ENCODE measurements around the gene MT1E. TPM values are rescaled to one million over a fixed set of nuclear protein-coding genes. Genes with fewer than 3 reads are reported as not detected.
"Not testable (repeated sequence)": the region's sequence is repeated elsewhere in the genome, so short reads cannot be mapped to it uniquely, and the experiment has no call there.

The MT1E gene
- total RNA-seq, 3 donors from 2014 or later: 49.1 to 122 (median 71.4) TPM

- Mint-ChIP-seq H3K4me3 (peak overlapping the region; percentile 92), H3K9me3 (no peaks in the 10 kb centered on the region), H3K27me3 (ENCODE audit: low read depth) (no peaks in the 10 kb centered on the region), H3K36me3 (ENCODE audit: insufficient read depth) (no peaks in the 10 kb centered on the region), H3K4me1 (ENCODE audit: low read depth) (peaks cover 76% of the 10 kb centered on the region)
- DNase-seq (no peak), ATAC-seq (no peak)
Observed at GRCh38 chr16:56611281-56611833, 14.2 kb upstream of the MT1E start.

DNA sequence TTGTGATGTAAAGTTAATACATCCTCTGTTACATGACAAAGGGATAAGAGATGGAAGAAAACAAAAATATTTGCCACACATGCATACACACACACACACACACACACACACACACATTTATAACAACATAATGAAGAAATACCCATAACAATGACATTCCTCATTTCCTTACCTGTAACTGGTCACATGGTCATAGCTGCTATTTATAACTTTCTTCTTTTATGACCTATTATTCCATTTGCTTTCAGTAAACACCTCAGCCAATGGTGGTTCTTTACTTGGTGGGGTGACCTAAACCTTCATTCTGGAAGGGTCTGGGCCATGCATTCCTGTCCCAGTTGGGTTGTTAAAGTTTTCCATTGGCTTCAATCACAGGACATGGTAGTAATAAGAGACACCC, 11.9 kb upstream of the MT1E start:
- no peaks in the 10 kb centered on the region for H3K9me3 Mint-ChIP-seq
- ATAC-seq (no peak), DNase-seq (no peak)
- peaks cover 69% of the 10 kb centered on the region for H3K4me1 Mint-ChIP-seq (ENCODE audit: low read depth)
- H3K36me3 Mint-ChIP-seq (ENCODE audit: insufficient read depth): no peaks in the 10 kb centered on the region
- H3K27me3 Mint-ChIP-seq (ENCODE audit: low read depth): peaks cover 18% of the 10 kb centered on the region
- H3K4me3 Mint-ChIP-seq: no peak overlapping the region

DNA sequence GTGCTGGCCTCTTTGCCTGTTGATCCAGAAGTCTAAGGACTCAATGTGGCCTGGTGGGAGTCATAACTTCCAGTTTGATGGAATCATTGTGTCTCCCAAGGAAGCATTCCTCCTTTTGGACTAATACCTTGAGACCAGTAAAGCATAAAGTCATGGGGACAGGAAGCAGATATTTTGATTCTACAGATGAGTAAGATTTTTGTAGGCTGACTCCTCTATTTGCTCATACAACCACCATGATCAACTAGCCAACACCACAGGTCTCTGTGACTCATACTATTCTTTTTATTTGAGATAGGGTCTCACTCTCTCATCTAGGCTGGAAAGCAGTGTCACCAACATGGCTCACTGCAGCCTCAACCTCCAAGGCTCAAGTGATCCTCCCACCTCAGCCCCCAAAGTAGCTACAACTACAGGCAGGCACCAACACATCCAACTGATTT, 11.0 kb upstream of the MT1E start:
- ATAC-seq: peak; percentile 74 to 80
- Mint-ChIP-seq H3K4me3 (peak overlapping the region; percentile 38), H3K36me3 (ENCODE audit: insufficient read depth) (no peaks in the 10 kb centered on the region), H3K27me3 (ENCODE audit: low read depth) (peaks cover 21% of the 10 kb centered on the region), H3K9me3 (no peaks in the 10 kb centered on the region), H3K4me1 (ENCODE audit: low read depth) (peaks cover 62% of the 10 kb centered on the region)
- DNase-seq: no peak

GRCh38 chr16:56615353-56615752, 10.2 kb upstream of the MT1E start:
- no peaks in the 10 kb centered on the region for H3K36me3 Mint-ChIP-seq (ENCODE audit: insufficient read depth)
- peaks cover 55% of the 10 kb centered on the region for H3K4me1 Mint-ChIP-seq (ENCODE audit: low read depth)
- ATAC-seq: no peak
- H3K4me3 Mint-ChIP-seq: no peak overlapping the region
- no peak for DNase-seq
- H3K27me3 Mint-ChIP-seq (ENCODE audit: low read depth): peaks cover 21% of the 10 kb centered on the region
- no peaks in the 10 kb centered on the region for H3K9me3 Mint-ChIP-seq

GRCh38 chr16:56616608-56617211, 8.9 kb upstream of the MT1E start:
- Mint-ChIP-seq H3K27me3 (ENCODE audit: low read depth) (peaks cover 21% of the 10 kb centered on the region), H3K36me3 (ENCODE audit: insufficient read depth) (no peaks in the 10 kb centered on the region), H3K4me1 (ENCODE audit: low read depth) (peaks cover 41% of the 10 kb centered on the region), H3K4me3 (no peak overlapping the region), H3K9me3 (no peaks in the 10 kb centered on the region)
- DNase-seq (no peak), ATAC-seq (no peak)

DNA sequence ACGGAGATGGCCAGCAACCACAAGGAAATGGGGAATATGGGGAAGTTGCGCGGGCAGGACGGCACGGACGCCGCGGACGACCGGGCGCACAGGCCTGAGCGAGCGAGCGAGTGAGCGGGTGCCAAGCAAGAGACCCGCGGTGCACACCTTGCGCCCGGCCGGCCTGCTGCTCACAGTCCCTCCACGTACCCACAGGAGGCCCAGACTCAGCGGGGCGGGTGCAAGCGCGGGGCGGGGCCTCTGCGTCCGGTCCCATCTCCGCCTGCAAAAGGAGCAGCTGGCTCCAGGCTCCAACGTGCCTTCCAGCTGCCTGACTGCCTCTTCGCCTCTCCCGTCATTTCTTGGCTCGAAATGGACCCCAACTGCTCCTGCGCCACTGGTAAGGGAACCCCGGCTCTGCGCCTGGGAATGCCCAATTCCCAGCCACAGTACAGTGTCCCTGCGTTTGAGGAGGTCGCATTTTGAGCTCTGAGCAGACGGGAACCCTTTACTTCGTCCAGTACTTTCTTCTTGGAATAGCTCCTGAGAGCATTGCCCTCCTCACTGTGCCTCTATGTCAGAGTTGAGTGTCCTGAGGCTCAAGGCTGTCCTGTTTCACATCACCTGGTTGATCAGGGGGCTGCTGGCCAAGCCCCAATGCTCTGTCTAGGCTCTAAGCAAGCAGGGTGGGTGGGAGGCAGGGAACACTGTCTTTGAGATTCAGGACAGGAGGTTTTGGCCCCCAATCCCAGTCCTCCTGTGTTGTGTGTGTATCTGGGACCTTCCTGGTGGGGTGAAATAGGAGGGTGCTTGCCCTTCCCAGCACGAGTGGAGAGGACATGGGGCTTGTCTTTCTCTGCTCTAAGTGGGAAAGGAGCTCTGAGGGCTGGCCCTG, 8.1 kb upstream of the MT1E start:
- peak overlapping the region; percentile 37 for H3K4me3 Mint-ChIP-seq
- H3K36me3 Mint-ChIP-seq (ENCODE audit: insufficient read depth): no peaks in the 10 kb centered on the region
- no peaks in the 10 kb centered on the region for H3K9me3 Mint-ChIP-seq
- peaks cover 21% of the 10 kb centered on the region for H3K27me3 Mint-ChIP-seq (ENCODE audit: low read depth)
- H3K4me1 Mint-ChIP-seq (ENCODE audit: low read depth): peaks cover 36% of the 10 kb centered on the region
- DNase-seq (no peak), ATAC-seq (peak; percentile 70 to 76)

DNA sequence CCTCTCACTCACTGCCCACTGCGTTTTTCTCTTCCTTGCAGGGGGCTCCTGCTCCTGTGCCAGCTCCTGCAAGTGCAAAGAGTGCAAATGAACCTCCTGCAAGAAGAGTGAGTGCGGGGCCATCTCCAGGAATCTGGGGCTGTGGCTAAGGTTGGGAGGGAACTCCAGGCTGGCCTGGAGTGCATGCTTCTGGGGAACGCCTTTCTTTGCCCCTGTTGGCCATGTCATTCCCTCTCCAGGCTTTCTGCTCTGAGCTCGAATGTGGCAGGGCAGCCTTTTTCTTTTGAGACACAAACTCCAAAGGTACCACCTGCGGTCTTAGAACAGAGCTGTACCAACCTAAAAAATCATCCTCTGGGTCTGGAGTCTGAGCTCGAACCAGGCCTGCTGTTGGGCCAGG, 7.4 kb upstream of the MT1E start:
- DNase-seq (no peak), ATAC-seq (no peak)
- H3K36me3 Mint-ChIP-seq (ENCODE audit: insufficient read depth): no peaks in the 10 kb centered on the region
- peaks cover 21% of the 10 kb centered on the region for H3K27me3 Mint-ChIP-seq (ENCODE audit: low read depth)
- H3K4me1 Mint-ChIP-seq (ENCODE audit: low read depth): peaks cover 32% of the 10 kb centered on the region
- no peaks in the 10 kb centered on the region for H3K9me3 Mint-ChIP-seq
- H3K4me3 Mint-ChIP-seq: no peak overlapping the region

DNA sequence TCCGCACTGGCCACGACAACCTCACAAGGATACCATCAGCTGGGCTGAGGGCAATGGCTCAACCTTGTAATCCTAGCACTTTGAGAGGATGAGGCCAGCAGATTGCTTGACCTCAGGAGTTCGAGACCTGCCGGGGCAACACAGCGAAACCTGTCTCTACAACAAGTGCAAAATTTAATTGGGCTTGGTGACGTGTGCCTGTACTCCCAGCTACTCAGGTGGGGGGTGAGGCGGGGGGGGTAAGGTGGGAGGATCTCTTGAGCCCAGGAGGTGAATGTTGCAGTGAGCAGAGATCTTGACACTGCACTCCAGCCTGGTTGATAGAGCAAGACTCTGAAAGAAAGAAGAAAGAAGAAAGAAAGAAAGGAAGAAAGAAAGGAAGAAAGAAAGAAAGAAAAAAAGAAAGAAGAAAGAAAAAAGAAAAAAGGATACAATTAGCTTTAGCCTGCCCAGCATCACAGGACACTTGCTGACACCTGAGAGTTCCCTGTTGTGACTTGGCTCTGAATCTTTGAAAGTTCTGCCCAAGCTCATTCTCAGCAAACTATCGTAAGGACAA, 5.2 kb upstream of the MT1E start:
- DNase-seq (no peak), ATAC-seq (no peak)
- Mint-ChIP-seq H3K27me3 (ENCODE audit: low read depth) (peaks cover 27% of the 10 kb centered on the region), H3K9me3 (no peaks in the 10 kb centered on the region), H3K4me1 (ENCODE audit: low read depth) (peaks cover 16% of the 10 kb centered on the region), H3K36me3 (ENCODE audit: insufficient read depth) (no peaks in the 10 kb centered on the region), H3K4me3 (no peak overlapping the region)

GRCh38 chr16:56621665-56622445, 3.7 kb upstream of the MT1E start:
- H3K4me3 Mint-ChIP-seq; ATAC-seq; H3K36me3 Mint-ChIP-seq (ENCODE audit: insufficient read depth): not testable (repeated sequence)

DNA sequence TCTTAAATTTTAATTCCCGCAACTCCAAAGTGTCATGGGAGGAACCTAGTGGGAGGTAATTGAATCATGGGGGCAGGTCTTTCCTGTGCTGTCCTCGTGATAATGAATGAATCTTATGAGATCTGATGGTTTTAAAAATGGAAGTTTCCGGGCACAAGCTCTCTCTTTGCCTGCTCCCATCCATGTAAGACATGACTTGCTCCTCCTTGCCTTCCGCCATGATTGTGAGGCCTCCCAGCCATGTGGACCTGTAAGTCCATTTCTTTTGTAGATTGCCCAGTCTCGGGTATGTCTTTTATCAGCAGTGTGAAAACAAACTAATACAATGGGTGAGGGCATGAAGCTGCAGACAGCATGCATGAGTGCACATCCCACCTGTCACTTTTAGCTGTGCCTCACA, 2.4 kb upstream of the MT1E start:
- ATAC-seq; H3K4me3 Mint-ChIP-seq; DNase-seq; H3K4me1 Mint-ChIP-seq (ENCODE audit: low read depth); H3K36me3 Mint-ChIP-seq (ENCODE audit: insufficient read depth); H3K9me3 Mint-ChIP-seq: not testable (repeated sequence)
- peaks cover 24% of the 10 kb centered on the region for H3K27me3 Mint-ChIP-seq (ENCODE audit: low read depth)

More at GRCh38 chr16:56621665-56622445, 3.7 kb upstream of the MT1E start:
- H3K4me1 Mint-ChIP-seq (ENCODE audit: low read depth): peaks cover 17% of the 10 kb centered on the region
- DNase-seq, H3K9me3 Mint-ChIP-seq: not testable (repeated sequence)
- H3K27me3 Mint-ChIP-seq (ENCODE audit: low read depth): peaks cover 29% of the 10 kb centered on the region

GRCh38 chr16:56623637-56624036, 1.9 kb upstream of the MT1E start:
- DNase-seq (no peak), ATAC-seq (no peak)
- Mint-ChIP-seq H3K4me1 (ENCODE audit: low read depth) (peaks cover 9% of the 10 kb centered on the region), H3K27me3 (ENCODE audit: low read depth) (peaks cover 22% of the 10 kb centered on the region), H3K9me3 (no peaks in the 10 kb centered on the region), H3K4me3 (no peak overlapping the region), H3K36me3 (ENCODE audit: insufficient read depth) (no peaks in the 10 kb centered on the region)

- Mint-ChIP-seq H3K4me3 (peak overlapping the region; percentile 85), H3K9me3 (no peaks in the 10 kb centered on the region), H3K4me1 (ENCODE audit: low read depth) (peaks cover 9% of the 10 kb centered on the region), H3K36me3 (ENCODE audit: insufficient read depth) (no peaks in the 10 kb centered on the region), H3K27me3 (ENCODE audit: low read depth) (peaks cover 26% of the 10 kb centered on the region)
- ATAC-seq (peak; percentile 7 to 19), DNase-seq (no peak)
Observed at GRCh38 chr16:56625943-56626654, 518 bp downstream of the MT1E start.

GRCh38 chr16:56626685-56627084, 1.1 kb downstream of the MT1E start:
- H3K4me1 Mint-ChIP-seq (ENCODE audit: low read depth): peaks cover 10% of the 10 kb centered on the region
- no peaks in the 10 kb centered on the region for H3K36me3 Mint-ChIP-seq (ENCODE audit: insufficient read depth)
- peak overlapping the region; percentile 85 for H3K4me3 Mint-ChIP-seq
- DNase-seq: no peak
- H3K9me3 Mint-ChIP-seq: no peaks in the 10 kb centered on the region
- ATAC-seq: no peak
- H3K27me3 Mint-ChIP-seq (ENCODE audit: low read depth): peaks cover 32% of the 10 kb centered on the region
